ENCODE data around the gene UROS.

DNA sequence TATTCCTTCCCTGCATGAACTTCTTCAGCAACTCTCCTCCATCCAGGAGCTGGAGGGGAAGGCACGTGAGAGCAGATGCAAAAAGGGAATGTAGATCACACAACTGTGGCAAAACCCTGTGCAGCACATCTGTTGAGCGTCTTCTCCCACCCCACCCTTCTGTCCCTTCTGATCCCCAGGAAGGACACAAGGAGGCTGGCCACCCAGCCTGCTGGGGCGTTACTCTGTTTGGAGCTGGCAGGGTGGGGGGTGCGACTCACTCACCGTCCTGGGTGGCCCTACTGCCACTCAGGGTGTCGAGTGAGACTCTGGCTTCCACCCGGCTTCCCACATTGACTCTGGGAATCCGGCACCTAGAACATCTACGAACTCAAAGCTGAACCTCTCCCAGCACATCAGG is 37.3 kb downstream of the UROS start:
- TF ChIP-seq, protein P1, sequence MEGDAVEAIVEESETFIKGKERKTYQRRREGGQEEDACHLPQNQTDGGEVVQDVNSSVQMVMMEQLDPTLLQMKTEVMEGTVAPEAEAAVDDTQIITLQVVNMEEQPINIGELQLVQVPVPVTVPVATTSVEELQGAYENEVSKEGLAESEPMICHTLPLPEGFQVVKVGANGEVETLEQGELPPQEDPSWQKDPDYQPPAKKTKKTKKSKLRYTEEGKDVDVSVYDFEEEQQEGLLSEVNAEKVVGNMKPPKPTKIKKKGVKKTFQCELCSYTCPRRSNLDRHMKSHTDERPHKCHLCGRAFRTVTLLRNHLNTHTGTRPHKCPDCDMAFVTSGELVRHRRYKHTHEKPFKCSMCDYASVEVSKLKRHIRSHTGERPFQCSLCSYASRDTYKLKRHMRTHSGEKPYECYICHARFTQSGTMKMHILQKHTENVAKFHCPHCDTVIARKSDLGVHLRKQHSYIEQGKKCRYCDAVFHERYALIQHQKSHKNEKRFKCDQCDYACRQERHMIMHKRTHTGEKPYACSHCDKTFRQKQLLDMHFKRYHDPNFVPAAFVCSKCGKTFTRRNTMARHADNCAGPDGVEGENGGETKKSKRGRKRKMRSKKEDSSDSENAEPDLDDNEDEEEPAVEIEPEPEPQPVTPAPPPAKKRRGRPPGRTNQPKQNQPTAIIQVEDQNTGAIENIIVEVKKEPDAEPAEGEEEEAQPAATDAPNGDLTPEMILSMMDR (IDR thresholded peaks at IDR 0.05): no peak
- TF ChIP-seq POLR2A (IDR thresholded peaks at IDR 0.05): no peak

Data from thyroid gland (tissue), 4 donors.